Mammary epithelial cell (primary cell): ENCODE measurements around the gene MYADML2.

Experiments
- EZH2 ChIP-seq: IDR thresholded peaks from 2 replicates; pipeline ENCODE4 v1.6.1; 2012; ENCODE audit warnings: low read length, inconsistent platforms, borderline replicate concordance
- TF ChIP-seq, protein P1 (sequence below), 2 donors: IDR thresholded peaks in 1 of 2; conservative IDR thresholded peaks in 1 of 2; 2 replicates each; pipeline ENCODE4 v1.5.1; 2011 to 2012; ENCODE audit warnings: inconsistent platforms in 2 of 2, low read length in 2 of 2, mild to moderate bottlenecking in 2 of 2, control low read depth in 1 of 2, low read depth in 1 of 2; ENCODE audit not compliant: insufficient read depth in 1 of 2; ENCODE audit errors: extremely low read depth in 1 of 2

DNA sequence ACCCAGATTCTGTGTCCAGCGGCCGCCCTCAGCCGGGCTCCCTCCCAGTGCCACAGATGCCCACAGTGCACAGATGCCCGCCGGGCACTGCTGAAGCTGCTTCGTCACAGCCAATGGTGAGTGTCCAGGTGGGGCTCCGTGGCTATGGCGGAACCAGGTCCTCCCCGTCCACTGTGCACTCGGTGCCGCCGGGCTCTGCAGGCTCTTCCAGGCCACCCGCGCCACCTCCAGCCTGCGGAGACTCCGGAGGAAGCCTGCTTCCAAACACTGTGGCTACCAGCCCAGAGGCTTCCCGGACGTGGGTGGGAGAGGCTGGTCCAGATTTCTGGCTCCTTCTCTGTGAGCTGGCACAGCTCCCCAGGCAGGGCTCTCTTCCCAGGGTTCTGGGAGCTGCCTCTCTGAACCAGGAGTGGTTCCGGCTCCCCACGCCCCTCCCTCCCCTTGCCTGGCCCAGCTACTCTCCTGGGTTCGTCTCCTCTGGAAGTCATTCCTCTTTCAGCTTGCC, 7.1 kb downstream of the MYADML2 start:
- TF ChIP-seq EZH2, result no peak
- TF ChIP-seq, protein P1, sequence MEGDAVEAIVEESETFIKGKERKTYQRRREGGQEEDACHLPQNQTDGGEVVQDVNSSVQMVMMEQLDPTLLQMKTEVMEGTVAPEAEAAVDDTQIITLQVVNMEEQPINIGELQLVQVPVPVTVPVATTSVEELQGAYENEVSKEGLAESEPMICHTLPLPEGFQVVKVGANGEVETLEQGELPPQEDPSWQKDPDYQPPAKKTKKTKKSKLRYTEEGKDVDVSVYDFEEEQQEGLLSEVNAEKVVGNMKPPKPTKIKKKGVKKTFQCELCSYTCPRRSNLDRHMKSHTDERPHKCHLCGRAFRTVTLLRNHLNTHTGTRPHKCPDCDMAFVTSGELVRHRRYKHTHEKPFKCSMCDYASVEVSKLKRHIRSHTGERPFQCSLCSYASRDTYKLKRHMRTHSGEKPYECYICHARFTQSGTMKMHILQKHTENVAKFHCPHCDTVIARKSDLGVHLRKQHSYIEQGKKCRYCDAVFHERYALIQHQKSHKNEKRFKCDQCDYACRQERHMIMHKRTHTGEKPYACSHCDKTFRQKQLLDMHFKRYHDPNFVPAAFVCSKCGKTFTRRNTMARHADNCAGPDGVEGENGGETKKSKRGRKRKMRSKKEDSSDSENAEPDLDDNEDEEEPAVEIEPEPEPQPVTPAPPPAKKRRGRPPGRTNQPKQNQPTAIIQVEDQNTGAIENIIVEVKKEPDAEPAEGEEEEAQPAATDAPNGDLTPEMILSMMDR (conservative IDR thresholded peaks at IDR 0.05 in 1 of 2, IDR thresholded peaks at IDR 0.05 in 1 of 2; ENCODE audit: extremely low read depth in 1 of 2, insufficient read depth in 1 of 2, low read depth in 1 of 2, low read length in 2 of 2), result no peak
